Measurements from ENCODE around the gene NKAPL.

- TF ChIP-seq CTCF (IDR thresholded peaks at IDR 0.05) (no peak), POLR2A (IDR thresholded peaks at IDR 0.05) (no peak)
Observed at GRCh38 chr6:28213213-28213523, 45.9 kb upstream of the NKAPL start.
